Activated CD8-positive, alpha-beta memory T cell treated with anti-CD3 and anti-CD28 coated beads, Interleukin-2, amount 50 U/mL, for 24 hours (primary cell): ENCODE results near the gene PTPRN2.
"Not testable (repeated sequence)": the region's sequence is repeated elsewhere in the genome, so short reads cannot be mapped to it uniquely, and the experiment has no call there.

Experiments used
- DNase-seq: peaks from one replicate; pipeline ENCODE4 v3.0.0-alpha.2; 2020; ENCODE audit errors: extremely low read depth

PTPRN2 gene

GRCh38 chr7:158419238-158419785 lies 168.3 kb downstream of the PTPRN2 start:
- DNase-seq: no peak

GRCh38 chr7:158418395-158418794 lies 169.2 kb downstream of the PTPRN2 start:
- not testable (repeated sequence) for DNase-seq

GRCh38 chr7:158416283-158416933 lies 171.2 kb downstream of the PTPRN2 start:
- DNase-seq: no peak

GRCh38 chr7:158415316-158415715 lies 172.3 kb downstream of the PTPRN2 start:
- DNase-seq: no peak

GRCh38 chr7:158414486-158414961 lies 173.1 kb downstream of the PTPRN2 start:
- no peak for DNase-seq

GRCh38 chr7:158414002-158414401 lies 173.6 kb downstream of the PTPRN2 start:
- no peak for DNase-seq

GRCh38 chr7:158411232-158411950 lies 176.2 kb downstream of the PTPRN2 start:
- DNase-seq: no peak

- DNase-seq: no peak
Observed at GRCh38 chr7:158410720-158411119, 176.9 kb downstream of the PTPRN2 start.

- DNase-seq: no peak
Observed at GRCh38 chr7:158409816-158410330, 177.8 kb downstream of the PTPRN2 start.

GRCh38 chr7:158409120-158409519 lies 178.5 kb downstream of the PTPRN2 start:
- DNase-seq: no peak

- DNase-seq: no peak
Observed at GRCh38 chr7:158408318-158408920, 179.2 kb downstream of the PTPRN2 start.

- DNase-seq: no peak
Observed at GRCh38 chr7:158407581-158408317, 179.9 kb downstream of the PTPRN2 start.

GRCh38 chr7:158406801-158407200 lies 180.8 kb downstream of the PTPRN2 start:
- DNase-seq: no peak

- DNase-seq: no peak
Observed at GRCh38 chr7:158406364-158406763, 181.3 kb downstream of the PTPRN2 start.

GRCh38 chr7:158405771-158406170 lies 181.9 kb downstream of the PTPRN2 start:
- not testable (repeated sequence) for DNase-seq

GRCh38 chr7:158405324-158405723 lies 182.3 kb downstream of the PTPRN2 start:
- DNase-seq: no peak

- no peak for DNase-seq
Observed at GRCh38 chr7:158404031-158404761, 183.4 kb downstream of the PTPRN2 start.

- no peak for DNase-seq
Observed at GRCh38 chr7:158403013-158403821, 184.4 kb downstream of the PTPRN2 start.

GRCh38 chr7:158402471-158402870 lies 185.2 kb downstream of the PTPRN2 start:
- no peak for DNase-seq

- DNase-seq: no peak
Observed at GRCh38 chr7:158401826-158402225, 185.8 kb downstream of the PTPRN2 start.
